Measurements from ENCODE around the gene STX4. TPM values are rescaled to one million over a fixed set of nuclear protein-coding genes. Genes with fewer than 3 reads are reported as not detected.

Gene STX4
- total RNA-seq, 1 donor: 26.8 TPM

DNA sequence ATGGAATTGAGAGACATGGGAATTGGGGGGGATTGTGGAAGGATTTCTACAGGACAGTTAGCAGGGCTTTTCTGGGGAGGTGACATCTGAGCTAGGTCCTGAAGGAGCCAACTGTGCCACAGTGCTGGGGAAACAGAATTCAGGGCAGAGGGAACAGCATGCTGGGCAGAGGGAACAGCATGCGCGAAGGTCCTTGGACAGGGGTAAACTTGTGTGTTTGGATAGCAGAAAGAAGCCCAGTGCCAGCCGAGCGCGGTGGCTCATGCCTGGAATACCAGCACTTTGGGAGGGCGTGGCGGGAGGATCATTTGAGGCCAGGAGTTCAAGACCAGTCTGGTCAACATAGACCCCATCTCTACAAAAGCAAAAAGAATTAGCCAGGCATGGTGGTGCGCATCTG lies 26.8 kb upstream of the STX4 start:
- Histone ChIP-seq H3K27ac (ENCODE audit: low read depth, low read length) (no peak overlapping the region), H3K27me3 (ENCODE audit: insufficient read depth, low read length) (peaks cover 6% of the 10 kb centered on the region), H3K9me3 (ENCODE audit: low read depth, low read length) (no peaks in the 10 kb centered on the region), H3K4me1 (ENCODE audit: insufficient read depth, low read length) (peaks cover 32% of the 10 kb centered on the region), H3K4me3 (ENCODE audit: insufficient read depth, low read length) (no peak overlapping the region), H3K36me3 (ENCODE audit: insufficient read depth, low read length) (no peaks in the 10 kb centered on the region), H3K79me2 (ENCODE audit: insufficient read depth, low read length) (no peaks in the 10 kb centered on the region), H4K20me1 (ENCODE audit: insufficient read depth, low read length) (no peaks in the 10 kb centered on the region), H3K4me2 (ENCODE audit: insufficient read depth, low read length) (no peak overlapping the region), H2AFZ (ENCODE audit: low read length) (no peak overlapping the region)
- TF ChIP-seq, protein P1, sequence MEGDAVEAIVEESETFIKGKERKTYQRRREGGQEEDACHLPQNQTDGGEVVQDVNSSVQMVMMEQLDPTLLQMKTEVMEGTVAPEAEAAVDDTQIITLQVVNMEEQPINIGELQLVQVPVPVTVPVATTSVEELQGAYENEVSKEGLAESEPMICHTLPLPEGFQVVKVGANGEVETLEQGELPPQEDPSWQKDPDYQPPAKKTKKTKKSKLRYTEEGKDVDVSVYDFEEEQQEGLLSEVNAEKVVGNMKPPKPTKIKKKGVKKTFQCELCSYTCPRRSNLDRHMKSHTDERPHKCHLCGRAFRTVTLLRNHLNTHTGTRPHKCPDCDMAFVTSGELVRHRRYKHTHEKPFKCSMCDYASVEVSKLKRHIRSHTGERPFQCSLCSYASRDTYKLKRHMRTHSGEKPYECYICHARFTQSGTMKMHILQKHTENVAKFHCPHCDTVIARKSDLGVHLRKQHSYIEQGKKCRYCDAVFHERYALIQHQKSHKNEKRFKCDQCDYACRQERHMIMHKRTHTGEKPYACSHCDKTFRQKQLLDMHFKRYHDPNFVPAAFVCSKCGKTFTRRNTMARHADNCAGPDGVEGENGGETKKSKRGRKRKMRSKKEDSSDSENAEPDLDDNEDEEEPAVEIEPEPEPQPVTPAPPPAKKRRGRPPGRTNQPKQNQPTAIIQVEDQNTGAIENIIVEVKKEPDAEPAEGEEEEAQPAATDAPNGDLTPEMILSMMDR (IDR thresholded peaks at IDR 0.05; ENCODE audit: extremely low read depth, low read depth, low read length): no peak
- no peak for DNase-seq (ENCODE audit: insufficient read length, low spot score, missing footprints)

- Histone ChIP-seq H3K9me3 (ENCODE audit: low read depth, low read length) (no peaks in the 10 kb centered on the region), H3K79me2 (ENCODE audit: insufficient read depth, low read length) (no peaks in the 10 kb centered on the region), H3K4me2 (ENCODE audit: insufficient read depth, low read length) (no peak overlapping the region), H3K4me3 (ENCODE audit: insufficient read depth, low read length) (no peak overlapping the region), H3K4me1 (ENCODE audit: insufficient read depth, low read length) (peaks cover 32% of the 10 kb centered on the region), H3K27me3 (ENCODE audit: insufficient read depth, low read length) (peaks cover 13% of the 10 kb centered on the region), H4K20me1 (ENCODE audit: insufficient read depth, low read length) (no peaks in the 10 kb centered on the region), H2AFZ (ENCODE audit: low read length) (no peak overlapping the region), H3K36me3 (ENCODE audit: insufficient read depth, low read length) (no peaks in the 10 kb centered on the region), H3K27ac (ENCODE audit: low read depth, low read length) (no peak overlapping the region)
- DNase-seq (ENCODE audit: insufficient read length, low spot score, missing footprints): no peak
- TF ChIP-seq, protein P1 (IDR thresholded peaks at IDR 0.05; ENCODE audit: extremely low read depth, low read depth, low read length): no peak
Measured at GRCh38 chr16:31007684-31008083, 25.7 kb upstream of the STX4 start.

DNA sequence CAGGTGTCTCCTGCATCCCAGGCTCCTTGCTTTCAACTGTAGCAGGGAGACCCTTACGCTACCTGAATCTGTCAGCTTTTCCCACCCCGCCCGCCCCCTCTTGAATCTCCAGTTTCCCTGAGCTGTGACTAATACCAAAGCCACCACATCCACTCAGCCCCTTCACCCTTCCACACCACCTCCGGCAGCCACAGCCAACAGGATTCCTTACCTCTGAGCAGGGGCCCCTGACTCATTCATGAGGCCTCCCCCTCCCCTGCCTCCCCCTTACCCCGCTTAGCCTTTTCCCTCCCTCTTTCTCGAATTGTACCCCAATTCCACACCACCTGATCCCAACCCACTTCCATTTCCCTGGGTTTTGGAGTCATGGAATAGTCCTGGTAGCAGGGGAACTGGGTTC lies 25.2 kb upstream of the STX4 start:
- Histone ChIP-seq H3K4me1 (ENCODE audit: insufficient read depth, low read length) (peaks cover 32% of the 10 kb centered on the region), H3K27me3 (ENCODE audit: insufficient read depth, low read length) (peaks cover 13% of the 10 kb centered on the region), H3K4me3 (ENCODE audit: insufficient read depth, low read length) (no peak overlapping the region), H3K4me2 (ENCODE audit: insufficient read depth, low read length) (peak overlapping the region; percentile 34), H3K79me2 (ENCODE audit: insufficient read depth, low read length) (no peaks in the 10 kb centered on the region), H3K36me3 (ENCODE audit: insufficient read depth, low read length) (no peaks in the 10 kb centered on the region), H2AFZ (ENCODE audit: low read length) (no peak overlapping the region), H3K9me3 (ENCODE audit: low read depth, low read length) (no peaks in the 10 kb centered on the region), H3K27ac (ENCODE audit: low read depth, low read length) (peak overlapping the region; percentile 49), H4K20me1 (ENCODE audit: insufficient read depth, low read length) (no peaks in the 10 kb centered on the region)
- DNase-seq (ENCODE audit: insufficient read length, low spot score, missing footprints): peak; percentile 98
- TF ChIP-seq, protein P1 (IDR thresholded peaks at IDR 0.05; ENCODE audit: extremely low read depth, low read depth, low read length): no peak

DNA sequence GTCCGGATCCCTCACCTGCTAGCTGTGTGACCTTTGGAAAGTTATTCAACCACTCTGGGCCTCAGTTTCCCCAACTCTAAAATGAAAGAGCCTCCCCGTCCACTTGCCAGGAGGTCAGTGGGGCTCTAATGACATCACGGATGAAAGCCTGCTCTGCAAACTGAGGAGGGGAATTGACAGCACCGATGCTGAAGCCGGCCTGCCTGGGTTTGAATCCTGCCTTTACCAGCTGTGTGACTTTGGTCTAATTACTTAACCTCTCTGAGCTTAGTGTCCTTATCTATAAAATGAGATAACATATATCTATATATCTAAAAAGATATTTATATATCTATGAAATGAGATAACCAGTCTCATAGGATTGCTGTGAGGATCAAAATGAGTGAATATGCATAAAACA lies 24.8 kb upstream of the STX4 start:
- TF ChIP-seq, protein P1 (IDR thresholded peaks at IDR 0.05; ENCODE audit: extremely low read depth, low read depth, low read length): no peak
- Histone ChIP-seq H3K27ac (ENCODE audit: low read depth, low read length) (peak overlapping the region; percentile 49), H3K79me2 (ENCODE audit: insufficient read depth, low read length) (no peaks in the 10 kb centered on the region), H3K27me3 (ENCODE audit: insufficient read depth, low read length) (peaks cover 13% of the 10 kb centered on the region), H3K9me3 (ENCODE audit: low read depth, low read length) (no peaks in the 10 kb centered on the region), H4K20me1 (ENCODE audit: insufficient read depth, low read length) (no peaks in the 10 kb centered on the region), H2AFZ (ENCODE audit: low read length) (no peak overlapping the region), H3K4me2 (ENCODE audit: insufficient read depth, low read length) (peak overlapping the region; percentile 34), H3K4me3 (ENCODE audit: insufficient read depth, low read length) (no peak overlapping the region), H3K4me1 (ENCODE audit: insufficient read depth, low read length) (peaks cover 32% of the 10 kb centered on the region), H3K36me3 (ENCODE audit: insufficient read depth, low read length) (no peaks in the 10 kb centered on the region)
- DNase-seq (ENCODE audit: insufficient read length, low spot score, missing footprints): no peak

Measured in osteoblast (primary cell).